ENCODE results near the gene PRDM5.
"Not testable (repeated sequence)": the region's sequence is repeated elsewhere in the genome, so short reads cannot be mapped to it uniquely, and the experiment has no call there.

The PRDM5 gene

GRCh38 chr4:120703908-120704307, 218.6 kb downstream of the PRDM5 start:
- DNase-seq (ENCODE audit: low read depth), result no peak

- DNase-seq (ENCODE audit: low read depth), result no peak
Observed at GRCh38 chr4:120699354-120699753, 223.2 kb downstream of the PRDM5 start.

- no peak for DNase-seq (ENCODE audit: low read depth)
Observed at GRCh38 chr4:120694973-120695372, 227.6 kb downstream of the PRDM5 start.

- DNase-seq (ENCODE audit: low read depth), result no peak
Observed at GRCh38 chr4:120693816-120694215, 228.7 kb downstream of the PRDM5 start.

GRCh38 chr4:120692964-120693363, 229.6 kb downstream of the PRDM5 start:
- no peak for DNase-seq (ENCODE audit: low read depth)

GRCh38 chr4:120691536-120691935, 231.0 kb downstream of the PRDM5 start:
- no peak for DNase-seq (ENCODE audit: low read depth)

GRCh38 chr4:120691106-120691505, 231.4 kb downstream of the PRDM5 start:
- no peak for DNase-seq (ENCODE audit: low read depth)

- no peak for DNase-seq (ENCODE audit: low read depth)
Observed at GRCh38 chr4:120688791-120689190, 233.7 kb downstream of the PRDM5 start.

GRCh38 chr4:120685756-120686278, 236.7 kb downstream of the PRDM5 start:
- DNase-seq (ENCODE audit: low read depth), result no peak

- no peak for DNase-seq (ENCODE audit: low read depth)
Observed at GRCh38 chr4:120683897-120684540, 238.5 kb downstream of the PRDM5 start.

- DNase-seq (ENCODE audit: low read depth), result no peak
Observed at GRCh38 chr4:120682981-120683380, 239.5 kb downstream of the PRDM5 start.

- DNase-seq (ENCODE audit: low read depth), result no peak
Observed at GRCh38 chr4:120680647-120681228, 241.8 kb downstream of the PRDM5 start.

- no peak for DNase-seq (ENCODE audit: low read depth)
Observed at GRCh38 chr4:120673696-120674095, 248.8 kb downstream of the PRDM5 start.

GRCh38 chr4:120672558-120673147, 249.9 kb downstream of the PRDM5 start:
- no peak for DNase-seq (ENCODE audit: low read depth)

- no peak for DNase-seq (ENCODE audit: low read depth)
Observed at GRCh38 chr4:120672076-120672475, 250.4 kb downstream of the PRDM5 start.

- no peak for DNase-seq (ENCODE audit: low read depth)
Observed at GRCh38 chr4:120671538-120671937, 251.0 kb downstream of the PRDM5 start.

- DNase-seq (ENCODE audit: low read depth), result no peak
Observed at GRCh38 chr4:120667102-120667501, 255.4 kb downstream of the PRDM5 start.

GRCh38 chr4:120664851-120665250, 257.7 kb downstream of the PRDM5 start:
- DNase-seq (ENCODE audit: low read depth), result no peak

GRCh38 chr4:120659616-120660170, 262.8 kb downstream of the PRDM5 start:
- DNase-seq (ENCODE audit: low read depth), result no peak

GRCh38 chr4:120658772-120659171, 263.8 kb downstream of the PRDM5 start:
- DNase-seq (ENCODE audit: low read depth), result no peak

- DNase-seq (ENCODE audit: low read depth), result no peak
Observed at GRCh38 chr4:120653804-120654573, 268.5 kb downstream of the PRDM5 start.

- DNase-seq (ENCODE audit: low read depth), result not testable (repeated sequence)
Observed at GRCh38 chr4:120648336-120648735, 274.2 kb downstream of the PRDM5 start.
